Fibroblast of lung (primary cell): Measurements from ENCODE around the gene CSN3. TPM values are rescaled to one million over a fixed set of nuclear protein-coding genes. Genes with fewer than 3 reads are reported as not detected.
"Not testable (repeated sequence)": the region's sequence is repeated elsewhere in the genome, so short reads cannot be mapped to it uniquely, and the experiment has no call there.

ENCODE experiments used
- DNase-seq, 2 donors: peaks; one replicate each; pipeline versions ENCODE4 v3.0.0 to v3.0.0-alpha.2; 2010; ENCODE audit warnings: low read depth in 2 of 2
- H2AFZ ChIP-seq: 2 replicates; pipeline ENCODE4 v1.5.1; 2012; ENCODE audit warnings: low read length, control low read depth, inconsistent platforms
- H3K27ac ChIP-seq: 2 replicates; pipeline ENCODE4 v1.5.1; 2011; ENCODE audit warnings: low read length, control low read depth; ENCODE audit not compliant: insufficient read depth
- H3K27me3 ChIP-seq: 2 replicates; pipeline ENCODE4 v1.5.1; 2011; ENCODE audit warnings: mild to moderate bottlenecking, low read length; ENCODE audit not compliant: control insufficient read depth, insufficient read depth
- H3K36me3 ChIP-seq: 2 replicates; pipeline ENCODE4 v1.5.1; 2011; ENCODE audit warnings: low read length; ENCODE audit not compliant: control insufficient read depth, insufficient read depth
- H3K4me1 ChIP-seq: 2 replicates; pipeline ENCODE4 v1.5.1; 2011; ENCODE audit warnings: low read length; ENCODE audit not compliant: control insufficient read depth, insufficient read depth; ENCODE audit errors: extremely low read depth
- H3K4me2 ChIP-seq: 2 replicates; pipeline ENCODE4 v1.5.1; 2011; ENCODE audit warnings: low read length, control low read depth; ENCODE audit not compliant: insufficient read depth; ENCODE audit errors: extremely low read depth
- H3K4me3 ChIP-seq, 4 experiments: fragments of 200-600 bp in 1 of 4; sonication (generic) in 1 of 4; replicated peaks in 1 of 4; 2 replicates each; pipeline ENCODE4 v1.5.1; 2011 to 2016; ENCODE audit warnings: low read length in 4 of 4, low read depth in 3 of 4, mild to moderate bottlenecking in 3 of 4, control low read depth in 2 of 4, inconsistent platforms in 1 of 4, mixed read lengths in 1 of 4; ENCODE audit not compliant: insufficient read depth in 1 of 4; ENCODE audit errors: control extremely low read depth in 1 of 4
- H3K79me2 ChIP-seq: 2 replicates; pipeline ENCODE4 v1.5.1; 2012; ENCODE audit warnings: mild to moderate bottlenecking, low read length, inconsistent platforms; ENCODE audit not compliant: control insufficient read depth, insufficient read depth
- H3K9ac ChIP-seq: 2 replicates; pipeline ENCODE4 v1.5.1; 2011; ENCODE audit warnings: mild to moderate bottlenecking, low read length, control low read depth; ENCODE audit not compliant: insufficient read depth
- H3K9me3 ChIP-seq: 2 replicates; pipeline ENCODE4 v1.5.1; 2012; ENCODE audit warnings: low read depth, low read length; ENCODE audit not compliant: control insufficient read depth, insufficient read depth
- H4K20me1 ChIP-seq: 2 replicates; pipeline ENCODE4 v1.5.1; 2011; ENCODE audit warnings: low read length; ENCODE audit not compliant: control insufficient read depth, insufficient read depth; ENCODE audit errors: extremely low read depth
- EZH2 ChIP-seq: IDR thresholded peaks from 2 replicates; pipeline ENCODE4 v1.5.1; 2012; ENCODE audit warnings: low read length, control low read depth, mild to moderate bottlenecking; ENCODE audit errors: missing control alignments
- polyA plus RNA-seq, 2 donors: library from polyadenylated mRNA; depleted of rRNA in 1 of 2; stranded (reverse) in 1 of 2; unstranded in 1 of 2; fragments of >200 nt; gene quantifications; 2 replicates each; pipeline ENCODE4 v1.2.1, GENCODE V29; 2011 to 2012; ENCODE audit warnings: missing spikeins in 1 of 2
- total RNA-seq: library from RNA; depleted of rRNA; stranded (reverse); fragments of >200 nt; gene quantifications from 2 replicates; pipeline ENCODE4 v1.2.1, GENCODE V29; 2014
- TF ChIP-seq, protein P1 (sequence below), 2 donors: IDR thresholded peaks in 1 of 2; conservative IDR thresholded peaks in 1 of 2; 1 replicate in 1 of 2; 2 replicates in 1 of 2; pipeline ENCODE4 v1.5.1; 2011 to 2012; ENCODE audit warnings: low read length in 2 of 2, control low read depth in 1 of 2, inconsistent platforms in 1 of 2, low read depth in 1 of 2, mild to moderate bottlenecking in 1 of 2

CSN3 gene
- total and polyA plus RNA-seq, 2 donors (not counting 1 experiment from before 2014, with no cell fraction given) = not detected

DNA sequence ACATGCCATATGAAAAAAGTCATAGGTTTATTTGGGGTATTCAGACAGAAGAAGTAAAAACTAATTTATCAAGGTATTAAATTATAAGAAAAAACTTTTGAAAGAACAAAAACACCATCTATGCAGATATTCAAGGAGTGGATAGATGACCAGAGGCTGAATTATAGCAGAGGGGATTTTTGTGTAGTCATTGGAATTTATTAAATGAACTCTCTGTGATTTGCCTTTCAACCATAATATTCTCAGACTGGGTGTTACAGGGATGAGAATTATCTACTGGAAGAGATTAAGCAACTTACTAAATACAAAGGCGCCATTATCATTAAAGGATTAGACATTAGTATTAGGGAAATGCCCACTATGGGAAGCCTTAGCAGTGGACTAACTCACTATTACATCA lies 25.8 kb upstream of the CSN3 start:
- not testable (repeated sequence) for H3K27me3 ChIP-seq, H3K9me3 ChIP-seq, DNase-seq, H3K36me3 ChIP-seq, H3K4me3 ChIP-seq, H3K9ac ChIP-seq, H3K4me1 ChIP-seq, H3K4me2 ChIP-seq, H2AFZ ChIP-seq, H3K79me2 ChIP-seq, H3K27ac ChIP-seq, H4K20me1 ChIP-seq

DNA sequence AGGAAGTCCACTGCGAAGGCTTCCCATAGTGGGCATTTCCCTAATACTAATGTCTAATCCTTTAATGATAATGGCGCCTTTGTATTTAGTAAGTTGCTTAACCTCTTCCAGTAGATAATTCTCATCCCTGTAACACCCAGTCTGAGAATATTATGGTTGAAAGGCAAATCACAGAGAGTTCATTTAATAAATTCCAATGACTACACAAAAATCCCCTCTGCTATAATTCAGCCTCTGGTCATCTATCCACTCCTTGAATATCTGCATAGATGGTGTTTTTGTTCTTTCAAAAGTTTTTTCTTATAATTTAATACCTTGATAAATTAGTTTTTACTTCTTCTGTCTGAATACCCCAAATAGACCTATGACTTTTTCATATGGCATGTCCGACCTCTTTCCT lies 21.0 kb upstream of the CSN3 start:
- not testable (repeated sequence) for H3K4me1 ChIP-seq, H3K4me3 ChIP-seq, DNase-seq, H3K9me3 ChIP-seq, H3K36me3 ChIP-seq, H3K27ac ChIP-seq, H3K27me3 ChIP-seq, H3K9ac ChIP-seq, H4K20me1 ChIP-seq, H3K4me2 ChIP-seq, H3K79me2 ChIP-seq, H2AFZ ChIP-seq

DNA sequence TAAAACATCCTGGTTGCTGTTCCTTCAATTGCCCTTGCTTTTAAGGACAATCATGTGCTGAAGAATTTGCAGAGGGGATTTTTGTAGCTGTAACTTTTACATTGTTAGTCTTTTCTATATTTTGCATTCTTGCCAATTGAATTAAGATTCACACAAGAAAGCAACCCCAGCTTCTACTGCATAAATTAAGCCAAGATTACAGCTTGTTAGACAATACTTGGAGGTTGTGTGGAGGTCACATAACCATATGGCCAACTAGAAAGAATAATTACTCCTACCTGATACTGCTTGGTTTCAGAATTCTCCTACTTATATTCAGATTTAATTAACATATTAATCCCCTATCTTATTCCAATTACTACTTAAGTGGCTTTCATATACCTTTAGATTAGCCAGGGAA lies 20.6 kb upstream of the CSN3 start:
- not testable (repeated sequence) for H3K4me3 ChIP-seq, H3K27ac ChIP-seq, H3K9me3 ChIP-seq, H2AFZ ChIP-seq, H3K9ac ChIP-seq, H3K4me1 ChIP-seq, H3K79me2 ChIP-seq, H3K27me3 ChIP-seq, H3K36me3 ChIP-seq, H4K20me1 ChIP-seq, DNase-seq, H3K4me2 ChIP-seq

DNA sequence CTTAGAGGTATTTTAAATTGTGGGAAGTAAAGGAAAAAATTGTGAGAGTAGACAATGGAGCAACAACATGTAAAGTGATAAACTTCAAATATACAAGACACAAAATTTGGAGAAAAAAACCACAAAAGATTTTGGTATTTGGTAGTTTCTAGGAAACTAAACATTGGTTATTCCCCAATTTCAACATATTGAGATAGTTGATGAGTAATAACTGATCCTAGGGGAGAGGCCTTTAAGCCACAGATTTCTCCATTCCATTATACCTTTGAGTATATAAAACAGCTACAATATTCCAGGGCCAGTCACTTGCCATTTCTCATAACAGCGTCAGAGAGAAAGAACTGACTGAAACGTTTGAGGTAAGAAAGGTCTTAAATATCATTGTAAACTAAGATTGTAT lies 16.6 kb upstream of the CSN3 start, which contains the start of gene FDCSP:
FDCSP (plus strand) TSS at position 301 of the 400 bp plus-strand sequence. CDS start 5,071 bp downstream, outside the sequence.
- Histone ChIP-seq H3K36me3 (no peaks in the 10 kb centered on the region), H3K4me3 (no peak within 1 kb of the TSS), H3K4me1 (no peaks in the 10 kb centered on the region), H3K27me3 (no peaks in the 10 kb centered on the region), H2AFZ (no peak within 1 kb of the TSS), H3K4me2 (no peak within 1 kb of the TSS), H3K9ac (no peak within 1 kb of the TSS), H3K79me2 (no peaks in the 10 kb centered on the region), H3K27ac (no peak within 1 kb of the TSS), H4K20me1 (no peaks in the 10 kb centered on the region), H3K9me3 (no peaks in the 10 kb centered on the region)
- TF ChIP-seq, protein P1, sequence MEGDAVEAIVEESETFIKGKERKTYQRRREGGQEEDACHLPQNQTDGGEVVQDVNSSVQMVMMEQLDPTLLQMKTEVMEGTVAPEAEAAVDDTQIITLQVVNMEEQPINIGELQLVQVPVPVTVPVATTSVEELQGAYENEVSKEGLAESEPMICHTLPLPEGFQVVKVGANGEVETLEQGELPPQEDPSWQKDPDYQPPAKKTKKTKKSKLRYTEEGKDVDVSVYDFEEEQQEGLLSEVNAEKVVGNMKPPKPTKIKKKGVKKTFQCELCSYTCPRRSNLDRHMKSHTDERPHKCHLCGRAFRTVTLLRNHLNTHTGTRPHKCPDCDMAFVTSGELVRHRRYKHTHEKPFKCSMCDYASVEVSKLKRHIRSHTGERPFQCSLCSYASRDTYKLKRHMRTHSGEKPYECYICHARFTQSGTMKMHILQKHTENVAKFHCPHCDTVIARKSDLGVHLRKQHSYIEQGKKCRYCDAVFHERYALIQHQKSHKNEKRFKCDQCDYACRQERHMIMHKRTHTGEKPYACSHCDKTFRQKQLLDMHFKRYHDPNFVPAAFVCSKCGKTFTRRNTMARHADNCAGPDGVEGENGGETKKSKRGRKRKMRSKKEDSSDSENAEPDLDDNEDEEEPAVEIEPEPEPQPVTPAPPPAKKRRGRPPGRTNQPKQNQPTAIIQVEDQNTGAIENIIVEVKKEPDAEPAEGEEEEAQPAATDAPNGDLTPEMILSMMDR (conservative IDR thresholded peaks at IDR 0.05 in 1 of 2, IDR thresholded peaks at IDR 0.05 in 1 of 2; ENCODE audit: low read depth in 1 of 2, low read length in 2 of 2) = no peak
- TF ChIP-seq EZH2 = no peak
- no peak for DNase-seq
